WTC11 (cell line): ENCODE results near the gene NSMF. TPM values are rescaled to one million over a fixed set of nuclear protein-coding genes. Genes with fewer than 3 reads are reported as not detected.

ENCODE experiments used
- ATAC-seq: fragments of 200-7000 bp; cut with Tn5 transposase; 2 replicates; pipeline ENCODE4 v1.10.0; 2021; ENCODE audit warnings: mild to moderate bottlenecking, moderate library complexity
- CTCF ChIA-PET: fragments of 300-600 bp; sonication (Branson Sonifier 250); formaldehyde crosslinking; loops from one replicate; lab custom pipeline; 2021; ENCODE audit warnings: antibody characterized with exemption; lab: Charles Lee
- POLR2A ChIA-PET: fragments of 350-600 bp; sonication (Branson Sonifier 250); formaldehyde crosslinking; loops from one replicate; lab custom pipeline; 2021; ENCODE audit warnings: antibody characterized with exemption; lab: Charles Lee
- DNase-seq: peaks from one replicate; pipeline ENCODE4 v3.0.0; 2021; ENCODE audit warnings: low spot score
- H3K27ac Mint-ChIP-seq: 2 replicates; pipeline ENCODE4 v1.8.0; 2021; ENCODE audit warnings: mixed read lengths
- H3K27me3 Mint-ChIP-seq: 2 replicates; pipeline ENCODE4 v1.8.0; 2021; ENCODE audit warnings: low read depth, mild to moderate bottlenecking, moderate library complexity, mixed read lengths
- H3K36me3 Mint-ChIP-seq: 2 replicates; pipeline ENCODE4 v1.8.0; 2021; ENCODE audit warnings: mixed read lengths
- H3K4me1 Mint-ChIP-seq: 2 replicates; pipeline ENCODE4 v1.8.0; 2022; ENCODE audit warnings: mixed read lengths
- H3K4me3 Mint-ChIP-seq: 2 replicates; pipeline ENCODE4 v1.8.0; 2021; ENCODE audit warnings: mild to moderate bottlenecking, moderate library complexity, mixed read lengths
- H3K9me3 Mint-ChIP-seq: 2 replicates; pipeline ENCODE4 v1.8.0; 2021; ENCODE audit warnings: mixed read lengths
- CREM ChIP-seq: sonication (generic); formaldehyde crosslinking; IDR thresholded peaks from 2 replicates; pipeline ENCODE4 v1.8.1; 2022; ENCODE audit warnings: mild to moderate bottlenecking, missing genetic modification reagents, moderate library complexity
- E2F1 ChIP-seq: sonication (generic); formaldehyde crosslinking; IDR thresholded peaks from 2 replicates; pipeline ENCODE4 v1.8.0; 2022; ENCODE audit warnings: mild to moderate bottlenecking, missing genetic modification reagents
- GABPB1 ChIP-seq: sonication (generic); formaldehyde crosslinking; IDR thresholded peaks from 2 replicates; pipeline ENCODE4 v1.8.1; 2023; ENCODE audit warnings: mild to moderate bottlenecking, missing genetic modification reagents
- GRHL2 ChIP-seq: fragments of 250-450 bp; sonication (Bioruptor Pico); IDR thresholded peaks from 2 replicates; pipeline ENCODE4 v1.8.0; 2022; ENCODE audit warnings: mild to moderate bottlenecking, moderate library complexity; ENCODE audit not compliant: insufficient replicate concordance, severe bottlenecking
- HMGA2 ChIP-seq: fragments of 250-450 bp; sonication (Bioruptor Pico); IDR thresholded peaks from 2 replicates; pipeline ENCODE4 v1.4.0; 2021; ENCODE audit warnings: mild to moderate bottlenecking, moderate library complexity
- KAT7 ChIP-seq: sonication (generic); formaldehyde crosslinking; IDR thresholded peaks from 2 replicates; pipeline ENCODE4 v1.8.1; 2023; ENCODE audit warnings: missing genetic modification reagents, mild to moderate bottlenecking, borderline replicate concordance
- MYBL2 ChIP-seq: sonication (generic); formaldehyde crosslinking; IDR thresholded peaks from 2 replicates; pipeline ENCODE4 v1.8.1; 2023; ENCODE audit warnings: mild to moderate bottlenecking, moderate library complexity, missing genetic modification reagents
- NR2C2 ChIP-seq: sonication (generic); formaldehyde crosslinking; IDR thresholded peaks from 2 replicates; pipeline ENCODE4 v1.8.0; 2022; ENCODE audit warnings: mild to moderate bottlenecking, missing genetic modification reagents
- SOX15 ChIP-seq: fragments of 250-450 bp; sonication (Bioruptor Pico); IDR thresholded peaks from 2 replicates; pipeline ENCODE4 v1.9.0; 2021; ENCODE audit warnings: mild to moderate bottlenecking
- TEAD1 ChIP-seq: sonication (generic); formaldehyde crosslinking; IDR thresholded peaks from 2 replicates; pipeline ENCODE4 v1.8.0; 2022; ENCODE audit warnings: mild to moderate bottlenecking, missing genetic modification reagents
- ZNF219 ChIP-seq: sonication (generic); formaldehyde crosslinking; IDR thresholded peaks from 2 replicates; pipeline ENCODE4 v1.8.0; 2023; ENCODE audit warnings: missing genetic modification reagents, mild to moderate bottlenecking, borderline replicate concordance
- ZNF512 ChIP-seq: sonication (generic); formaldehyde crosslinking; IDR thresholded peaks from 2 replicates; pipeline ENCODE4 v1.8.1; 2022; ENCODE audit warnings: missing genetic modification reagents, borderline replicate concordance
- microRNA-seq: library from miRNA; unstranded; fragments of <30 nt; microRNA quantifications from one replicate; pipeline ENCODE4 v1.2.0, GENCODE V29; 2022; ENCODE audit warnings: borderline number of aligned reads
- total RNA-seq: library from RNA; stranded (reverse); gene quantifications from 3 replicates; pipeline ENCODE4 v1.2.3, GENCODE V29; 2021

Gene NSMF
- total RNA-seq, 1 experiment from 2014 or later, result 61.9 TPM

- H3K4me1 Mint-ChIP-seq, result no peaks in the 10 kb centered on the region
- peaks cover 5% of the 10 kb centered on the region; the same call in 1 of the 2 replicates for H3K27me3 Mint-ChIP-seq
- ATAC-seq (no peak), DNase-seq (no peak)
- CTCF ChIA-PET, result no interaction called here
- POLR2A ChIA-PET, result no interaction called here
- H3K9me3 Mint-ChIP-seq, result peaks cover 10% of the 10 kb centered on the region
- no peak for TF ChIP-seq MYBL2 (CRISPR knock-in tag)
- TF ChIP-seq E2F1 (CRISPR knock-in tag), result no peak
- no peak for TF ChIP-seq GRHL2 (CRISPR knock-in tag)
- TF ChIP-seq SOX15, result no peak
- no peak for TF ChIP-seq KAT7 (CRISPR knock-in tag)
- TF ChIP-seq NR2C2 (CRISPR knock-in tag), result no peak
- TF ChIP-seq, all 79 proteins: peak for 0
- Mint-ChIP-seq H3K4me3 (no peak overlapping the region), H3K36me3 (peaks cover 15% of the 10 kb centered on the region), H3K27ac (no peak overlapping the region)
Measured at GRCh38 chr9:137402746-137403145, 56.4 kb downstream of the NSMF start.

- H3K27me3 Mint-ChIP-seq, result no peaks in the 10 kb centered on the region; the same call in 1 of the 2 replicates
- H3K4me1 Mint-ChIP-seq, result no peaks in the 10 kb centered on the region
- no peak for DNase-seq
- TF ChIP-seq HMGA2 (CRISPR knock-in tag), result no peak
- TF ChIP-seq, all 79 proteins: peak for 0
- POLR2A ChIA-PET, result no interaction called here
- CTCF ChIA-PET, result no interaction called here
- Mint-ChIP-seq H3K27ac (no peak overlapping the region; the same call in 1 of the 2 replicates), H3K36me3 (peaks cover 15% of the 10 kb centered on the region), H3K9me3 (peaks cover 10% of the 10 kb centered on the region), H3K4me3 (no peak overlapping the region)
- no peak for ATAC-seq
Measured at GRCh38 chr9:137398561-137399468, 60.3 kb downstream of the NSMF start.

GRCh38 chr9:137397675-137398423 lies 61.3 kb downstream of the NSMF start:
- POLR2A ChIA-PET, result no interaction called here
- H3K27ac Mint-ChIP-seq, result no peak overlapping the region
- peaks cover 10% of the 10 kb centered on the region for H3K9me3 Mint-ChIP-seq
- DNase-seq (no peak), ATAC-seq (no peak)
- H3K36me3 Mint-ChIP-seq, result peaks cover 15% of the 10 kb centered on the region
- no peaks in the 10 kb centered on the region; the same call in 1 of the 2 replicates for H3K27me3 Mint-ChIP-seq
- TF ChIP-seq TEAD1 (CRISPR knock-in tag) (no peak), GABPB1 (CRISPR knock-in tag) (no peak), ZNF219 (CRISPR knock-in tag) (no peak), ZNF512 (CRISPR knock-in tag) (no peak), CREM (no peak)
- CTCF ChIA-PET, result interaction anchor here (2.1 kb wide), 1 partner anchor 111 kb away, joined by 7 read pairs; no protein-coding TSS in a partner anchor
- no peak overlapping the region for H3K4me3 Mint-ChIP-seq
- H3K4me1 Mint-ChIP-seq, result no peaks in the 10 kb centered on the region

Small RNAs within 50 kb of the gene (microRNA-seq; reads per million reads assigned to microRNA genes)
- 5.9 reads per million, percentile 16 among the genes with 10 or more reads in this experiment for gene MIR7114

Other genes with a start within 250 kb of the NSMF start
- 13.3 to 14.8 TPM (median 14.3 TPM) in 3 replicates for gene RNF208, start 237.1 kb downstream of the NSMF start, total RNA-seq
- gene CYSRT1, start 234.2 kb downstream of the NSMF start, total RNA-seq, result 2.8 to 3.5 TPM (median 2.9 TPM) in 3 replicates
- gene RNF224, start 231.8 kb downstream of the NSMF start, total RNA-seq, result 0.32 to 0.59 TPM (median 0.41 TPM) in 3 replicates
- gene SLC34A3, start 228.4 kb downstream of the NSMF start, total RNA-seq, result 0.13 to 0.23 TPM (median 0.14 TPM) in 3 replicates
- gene TUBB4B, start 218.0 kb downstream of the NSMF start, total RNA-seq, result 373 to 376 TPM (median 375 TPM) in 3 replicates
- gene STPG3, start 208.0 kb downstream of the NSMF start, total RNA-seq, result 0.21 to 0.26 TPM in 2 of 3 replicates, not detected in the other
- gene NELFB, start 204.0 kb downstream of the NSMF start, total RNA-seq, result 93.7 to 95.0 TPM (median 94.7 TPM) in 3 replicates
- gene TOR4A, start 181.6 kb downstream of the NSMF start, total RNA-seq, result 7.3 to 11.8 TPM (median 11.3 TPM) in 3 replicates
- 46.7 to 52.4 TPM (median 51.5 TPM) in 3 replicates for gene NRARP, start 157.1 kb downstream of the NSMF start, total RNA-seq
- gene EXD3, start 36.2 kb downstream of the NSMF start, total RNA-seq, result 20.4 to 23.1 TPM (median 21.2 TPM) in 3 replicates
- gene NOXA1, start 35.9 kb downstream of the NSMF start, total RNA-seq, result 2.9 to 5.9 TPM (median 4.8 TPM) in 3 replicates
- 2.0 to 2.5 TPM (median 2.3 TPM) in 3 replicates for gene ENTPD8, start 18.0 kb downstream of the NSMF start, total RNA-seq
- 1.3 to 1.6 TPM (median 1.6 TPM) in 3 replicates for gene PNPLA7, start 91.1 kb upstream of the NSMF start, total RNA-seq
- gene MRPL41, start 92.5 kb upstream of the NSMF start, total RNA-seq, result 70.1 to 79.4 TPM (median 74.8 TPM) in 3 replicates
- 40.3 to 43.9 TPM (median 40.5 TPM) in 3 replicates for gene DPH7, start 119.6 kb upstream of the NSMF start, total RNA-seq
- 61.9 to 77.9 TPM (median 63.8 TPM) in 3 replicates for gene ZMYND19, start 131.2 kb upstream of the NSMF start, total RNA-seq
- gene ARRDC1, start 146.4 kb upstream of the NSMF start, total RNA-seq, result 41.2 to 48.3 TPM (median 41.3 TPM) in 3 replicates
- 152 to 170 TPM (median 154 TPM) in 3 replicates for gene EHMT1, start 159.7 kb upstream of the NSMF start, total RNA-seq